Mesenchymal stem cell (in vitro differentiated cells and primary cell): ENCODE results near the gene ACTRT3.
"Not testable (repeated sequence)": the region's sequence is repeated elsewhere in the genome, so short reads cannot be mapped to it uniquely, and the experiment has no call there.

Experiments used
- DNase-seq: peaks from one replicate; pipeline ENCODE4 v3.0.0-alpha.2; 2013
- H2AFZ ChIP-seq: one replicate; pipeline ENCODE4 v1.6.1; 2013; ENCODE audit warnings: low read depth, mild to moderate bottlenecking, control low read depth, inconsistent platforms, low read length, moderate library complexity
- H2AK5ac ChIP-seq: 2 replicates; pipeline ENCODE4 v1.6.1; 2013; ENCODE audit warnings: low read length, moderate library complexity, mild to moderate bottlenecking, inconsistent platforms; ENCODE audit not compliant: severe bottlenecking
- H2BK120ac ChIP-seq: one replicate; pipeline ENCODE4 v1.6.1; 2013; ENCODE audit warnings: low read depth, mild to moderate bottlenecking, inconsistent platforms, low read length, moderate library complexity
- H2BK12ac ChIP-seq, 2 experiments: one replicate each; pipeline ENCODE4 v1.6.1; 2013; ENCODE audit warnings: inconsistent platforms in 2 of 2, low read length in 2 of 2, mild to moderate bottlenecking in 2 of 2, moderate library complexity in 2 of 2, control low read depth in 1 of 2
- H2BK15ac ChIP-seq: one replicate; pipeline ENCODE4 v1.6.1; 2013; ENCODE audit warnings: mild to moderate bottlenecking, low read depth, inconsistent platforms; ENCODE audit not compliant: poor library complexity, severe bottlenecking
- H2BK5ac ChIP-seq: 2 replicates; pipeline ENCODE4 v1.6.1; 2013; ENCODE audit warnings: low read depth, mild to moderate bottlenecking, low read length, control low read depth, inconsistent platforms; ENCODE audit not compliant: poor library complexity, severe bottlenecking
- H3K14ac ChIP-seq, 2 experiments: one replicate each; pipeline ENCODE4 v1.6.1; 2013; ENCODE audit warnings: inconsistent platforms in 2 of 2, low read length in 2 of 2, control low read depth in 1 of 2, mild to moderate bottlenecking in 1 of 2, moderate library complexity in 1 of 2
- H3K18ac ChIP-seq, 2 experiments: one replicate each; pipeline ENCODE4 v1.6.1; 2013; ENCODE audit warnings: inconsistent platforms in 2 of 2, low read length in 2 of 2, control low read depth in 1 of 2, low read depth in 1 of 2, mild to moderate bottlenecking in 1 of 2
- H3K23ac ChIP-seq, 2 experiments: one replicate each; pipeline ENCODE4 v1.6.1; 2013; ENCODE audit warnings: inconsistent platforms in 2 of 2, low read length in 2 of 2, mild to moderate bottlenecking in 2 of 2, moderate library complexity in 2 of 2, control low read depth in 1 of 2
- H3K27ac ChIP-seq: 2 replicates; pipeline ENCODE4 v1.5.1; 2013; ENCODE audit warnings: mild to moderate bottlenecking, moderate library complexity, low read length, control low read depth, inconsistent platforms; ENCODE audit not compliant: poor library complexity, severe bottlenecking
- H3K27me3 ChIP-seq, 2 experiments: 2 replicates each; pipeline versions ENCODE4 v1.6.1 to v1.7.0; 2013; ENCODE audit warnings: low read length in 2 of 2, mild to moderate bottlenecking in 2 of 2, moderate library complexity in 2 of 2, control low read depth in 1 of 2, inconsistent platforms in 1 of 2; ENCODE audit not compliant: control insufficient read depth in 1 of 2, insufficient read depth in 1 of 2
- H3K36me3 ChIP-seq, 2 experiments: 2 replicates each; pipeline versions ENCODE4 v1.6.1 to v1.7.0; 2013; ENCODE audit warnings: low read length in 2 of 2, control low read depth in 1 of 2, inconsistent platforms in 1 of 2, low read depth in 1 of 2, mild to moderate bottlenecking in 1 of 2; ENCODE audit not compliant: insufficient read depth in 2 of 2, control insufficient read depth in 1 of 2
- H3K4ac ChIP-seq, 2 experiments: one replicate each; pipeline ENCODE4 v1.6.1; 2013; ENCODE audit warnings: inconsistent platforms in 2 of 2, low read length in 2 of 2, mild to moderate bottlenecking in 2 of 2, moderate library complexity in 2 of 2, control low read depth in 1 of 2, low read depth in 1 of 2
- H3K4me1 ChIP-seq: 2 replicates; pipeline ENCODE4 v1.6.1; 2013; ENCODE audit warnings: low read depth, low read length, control low read depth; ENCODE audit not compliant: control insufficient read depth, insufficient read depth
- H3K4me2 ChIP-seq: 2 replicates; pipeline ENCODE4 v1.6.1; 2013; ENCODE audit warnings: low read length, mild to moderate bottlenecking, inconsistent platforms; ENCODE audit not compliant: poor library complexity, severe bottlenecking
- H3K4me3 ChIP-seq, 2 experiments: 2 replicates each; pipeline versions ENCODE4 v1.5.1 to v1.7.0; 2013; ENCODE audit warnings: low read length in 2 of 2, mild to moderate bottlenecking in 2 of 2, control low read depth in 1 of 2, low read depth in 1 of 2; ENCODE audit not compliant: insufficient read depth in 1 of 2
- H3K79me1 ChIP-seq: replicated peaks from 2 replicates; pipeline ENCODE4 v1.6.1; 2013; ENCODE audit warnings: mild to moderate bottlenecking, control low read depth, low read length, inconsistent platforms; ENCODE audit not compliant: poor library complexity, severe bottlenecking
- H3K9ac ChIP-seq: 2 replicates; pipeline ENCODE4 v1.7.0; 2013; ENCODE audit warnings: mild to moderate bottlenecking, low read length, moderate library complexity
- H3K9me3 ChIP-seq: 2 replicates; pipeline ENCODE4 v1.7.0; 2013; ENCODE audit warnings: mild to moderate bottlenecking, low read length; ENCODE audit not compliant: control insufficient read depth
- H4K8ac ChIP-seq: one replicate; pipeline ENCODE4 v1.6.1; 2013; ENCODE audit warnings: inconsistent platforms, mild to moderate bottlenecking, low read length, moderate library complexity
- H4K91ac ChIP-seq: one replicate; pipeline ENCODE4 v1.6.1; 2013; ENCODE audit warnings: mild to moderate bottlenecking, low read length, inconsistent platforms
- WGBS: methylation state at CpG from one replicate; pipeline ENCODE4 v1.1.7; 2013; ENCODE audit warnings: mixed read lengths; 5-methylcytosine and 5-hydroxymethylcytosine counted together

ACTRT3 gene

GRCh38 chr3:169739067-169739466 lies 30.3 kb downstream of the ACTRT3 start:
- H3K23ac ChIP-seq: no peak overlapping the region
- DNase-seq: no peak
- no peak overlapping the region for H3K27ac ChIP-seq
- H2BK15ac ChIP-seq: no peak overlapping the region
- H3K4me3 ChIP-seq: no peak overlapping the region
- H2BK5ac ChIP-seq: no peak overlapping the region
- H2AK5ac ChIP-seq: no peak overlapping the region
- no peak overlapping the region for H3K4me2 ChIP-seq
- no peak overlapping the region for H3K18ac ChIP-seq
- H3K79me1 ChIP-seq: no peaks in the 10 kb centered on the region
- no peaks in the 10 kb centered on the region for H3K27me3 ChIP-seq
- H2BK12ac ChIP-seq: no peak overlapping the region
- H4K8ac ChIP-seq: no peak overlapping the region
- H2BK120ac ChIP-seq: no peak overlapping the region
- H3K9ac ChIP-seq: no peak overlapping the region
- H3K4me1 ChIP-seq: no peaks in the 10 kb centered on the region
- WGBS: no CpG with 5 or more reads among the region's 2 CpGs
- no peak overlapping the region for H3K4ac ChIP-seq
- peaks cover 10% of the 10 kb centered on the region for H3K9me3 ChIP-seq
- H2AFZ ChIP-seq: no peak overlapping the region
- H3K14ac ChIP-seq: no peak overlapping the region
- no peak overlapping the region for H4K91ac ChIP-seq
- no peaks in the 10 kb centered on the region for H3K36me3 ChIP-seq

- DNase-seq, H4K8ac ChIP-seq, H3K79me1 ChIP-seq, H2AFZ ChIP-seq, H3K27ac ChIP-seq, H2BK15ac ChIP-seq, H2BK120ac ChIP-seq, H3K23ac ChIP-seq, H3K4ac ChIP-seq, H3K4me1 ChIP-seq, H3K4me2 ChIP-seq, H3K18ac ChIP-seq, H3K27me3 ChIP-seq, H2BK12ac ChIP-seq, H3K4me3 ChIP-seq, H4K91ac ChIP-seq, H2BK5ac ChIP-seq, H3K9ac ChIP-seq, H3K36me3 ChIP-seq, H2AK5ac ChIP-seq, H3K14ac ChIP-seq: not testable (repeated sequence)
- H3K9me3 ChIP-seq: peaks cover 27% of the 10 kb centered on the region
Observed at GRCh38 chr3:169731857-169732256, 37.5 kb downstream of the ACTRT3 start.

- Histone ChIP-seq H3K4me3 (no peak overlapping the region), H3K27me3 (no peaks in the 10 kb centered on the region), H2AFZ (no peak overlapping the region), H3K36me3 (no peaks in the 10 kb centered on the region), H3K79me1 (no peaks in the 10 kb centered on the region), H3K14ac (no peak overlapping the region), H3K4me2 (no peak overlapping the region), H2BK12ac (no peak overlapping the region), H2BK15ac (no peak overlapping the region), H4K91ac (no peak overlapping the region), H3K9ac (no peak overlapping the region), H3K4me1 (no peaks in the 10 kb centered on the region), H3K27ac (no peak overlapping the region), H3K4ac (no peak overlapping the region), H2BK120ac (no peak overlapping the region), H2BK5ac (no peak overlapping the region), H2AK5ac (no peak overlapping the region), H3K23ac (no peak overlapping the region), H4K8ac (no peak overlapping the region), H3K18ac (no peak overlapping the region), H3K9me3 (peaks cover 7% of the 10 kb centered on the region)
- no peak for DNase-seq
Observed at GRCh38 chr3:169722724-169723123, 46.6 kb downstream of the ACTRT3 start.

DNA sequence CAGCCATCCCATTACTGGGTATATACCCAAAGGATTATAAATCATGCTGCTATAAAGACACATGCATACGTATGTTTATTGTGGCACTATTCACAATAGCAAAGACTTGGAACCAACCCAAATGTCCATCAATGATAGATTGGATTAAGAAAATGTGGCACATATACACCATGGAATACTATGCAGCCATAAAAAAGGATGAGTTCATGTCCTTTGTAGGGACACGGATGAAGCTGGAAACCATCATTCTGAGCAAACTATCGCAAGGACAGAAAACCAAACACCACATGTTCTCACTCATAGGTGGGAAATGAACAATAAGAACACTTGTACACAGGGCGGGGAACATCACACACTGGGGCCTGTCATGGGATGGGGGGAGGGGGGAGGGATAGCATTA lies 50.9 kb downstream of the ACTRT3 start:
- WGBS: 75% methylated on average over 1 of the region's 4 CpGs
- not testable (repeated sequence) for H3K18ac ChIP-seq, H3K27ac ChIP-seq, H2AK5ac ChIP-seq, H4K8ac ChIP-seq, H3K79me1 ChIP-seq, H3K4me3 ChIP-seq, H3K9ac ChIP-seq, H3K27me3 ChIP-seq, DNase-seq, H3K14ac ChIP-seq, H3K4ac ChIP-seq, H2AFZ ChIP-seq, H3K23ac ChIP-seq, H2BK5ac ChIP-seq, H3K4me1 ChIP-seq, H2BK15ac ChIP-seq, H3K36me3 ChIP-seq, H3K4me2 ChIP-seq, H4K91ac ChIP-seq, H2BK120ac ChIP-seq, H2BK12ac ChIP-seq, H3K9me3 ChIP-seq
